ENCODE data around the gene CCDC197. TPM values are rescaled to one million over a fixed set of nuclear protein-coding genes. Genes with fewer than 3 reads are reported as not detected.

Gene CCDC197
- total RNA-seq, 1 experiment from 2014 or later = not detected

- Histone ChIP-seq H3K4me2 (ENCODE audit: insufficient read depth, insufficient read length, low read length) (no peak overlapping the region), H3T11ph (ENCODE audit: low read length) (no peak overlapping the region), H3K27me3 (ENCODE audit: insufficient read depth, low read length) (no peaks in the 10 kb centered on the region), H2BK12ac (ENCODE audit: insufficient read length, low read depth, low read length) (no peak overlapping the region), H3K56ac (ENCODE audit: insufficient read length, low read depth, low read length) (no peak overlapping the region), H2BK5ac (ENCODE audit: insufficient read length, low read length) (no peak overlapping the region), H3K9ac (ENCODE audit: extremely low read depth, insufficient read length, low read length) (no peak overlapping the region), H3K9me3 (ENCODE audit: control insufficient read depth, low read depth, low read length) (no peaks in the 10 kb centered on the region), H3K18ac (ENCODE audit: insufficient read length, low read depth, low read length) (no peak overlapping the region), H3K4ac (ENCODE audit: low read depth, low read length) (no peak overlapping the region), H3K27ac (ENCODE audit: insufficient read length, low read depth, low read length) (no peak overlapping the region), H3K23ac (ENCODE audit: insufficient read length, low read depth, low read length) (no peak overlapping the region), H4K20me1 (ENCODE audit: control insufficient read depth, insufficient read depth, insufficient read length) (no peaks in the 10 kb centered on the region), H3K23me2 (ENCODE audit: insufficient read length, low read depth, low read length, poor library complexity, severe bottlenecking) (no peaks in the 10 kb centered on the region), H4K5ac (ENCODE audit: insufficient read length, low read depth, low read length) (no peak overlapping the region), H2BK20ac (ENCODE audit: low read depth, low read length, poor library complexity, severe bottlenecking) (no peak overlapping the region), H2AFZ (ENCODE audit: low read length) (no peak overlapping the region), H3K79me1 (ENCODE audit: insufficient read depth, low read depth, low read length, poor library complexity, severe bottlenecking) (no peaks in the 10 kb centered on the region), H4K91ac (ENCODE audit: insufficient read length, low read depth, low read length) (no peak overlapping the region), H3K79me2 (ENCODE audit: insufficient read depth, low read length) (no peaks in the 10 kb centered on the region), H3K4me1 (ENCODE audit: insufficient read depth, low read length) (no peaks in the 10 kb centered on the region; the same call in 1 of the 2 replicates), H2BK15ac (ENCODE audit: low read depth, low read length) (no peak overlapping the region), H4K8ac (replicated peaks; ENCODE audit: insufficient read length, low read depth, low read length) (no peak overlapping the region), H2BK120ac (ENCODE audit: low read depth, low read length, poor library complexity, severe bottlenecking) (no peak overlapping the region), H2AK5ac (ENCODE audit: insufficient read length, low read length) (no peak overlapping the region), H3K14ac (ENCODE audit: insufficient read depth, low read length) (no peak overlapping the region)
- TF ChIP-seq CTCF (conservative IDR thresholded peaks at IDR 0.05) = no peak
- H3K4me3 Mint-ChIP-seq = no peak overlapping the region
- DNase-seq = peak; percentile 7
- H3K36me3 Mint-ChIP-seq (ENCODE audit: insufficient read depth in 1 of 3, low read depth in 3 of 3) = peaks cover 35 to 79% (median 64%) of the 10 kb centered on the region in 3 experiments; a peak in 6 of 7 replicates
- H3K27ac Mint-ChIP-seq = peak overlapping the region in 1 of 3 experiments; percentile 70; a peak in 1 of 7 replicates
- WGBS (ENCODE audit: extremely low coverage, insufficient read length, low lambda C conversion rate) = no CpG with 5 or more reads among the region's 6 CpGs
- H3K9me3 Mint-ChIP-seq = no peaks in the 10 kb centered on the region
- H3K27me3 Mint-ChIP-seq (ENCODE audit: low read depth) = no peaks in the 10 kb centered on the region
- H3K4me1 Mint-ChIP-seq = peaks cover 15 to 18% of the 10 kb centered on the region in 2 experiments
Measured at GRCh38 chr14:94050231-94050880, 53.3 kb downstream of the CCDC197 start.

All from H9 (cell line).